ENCODE results near the gene PPP1R37.

The PPP1R37 gene, protein sequence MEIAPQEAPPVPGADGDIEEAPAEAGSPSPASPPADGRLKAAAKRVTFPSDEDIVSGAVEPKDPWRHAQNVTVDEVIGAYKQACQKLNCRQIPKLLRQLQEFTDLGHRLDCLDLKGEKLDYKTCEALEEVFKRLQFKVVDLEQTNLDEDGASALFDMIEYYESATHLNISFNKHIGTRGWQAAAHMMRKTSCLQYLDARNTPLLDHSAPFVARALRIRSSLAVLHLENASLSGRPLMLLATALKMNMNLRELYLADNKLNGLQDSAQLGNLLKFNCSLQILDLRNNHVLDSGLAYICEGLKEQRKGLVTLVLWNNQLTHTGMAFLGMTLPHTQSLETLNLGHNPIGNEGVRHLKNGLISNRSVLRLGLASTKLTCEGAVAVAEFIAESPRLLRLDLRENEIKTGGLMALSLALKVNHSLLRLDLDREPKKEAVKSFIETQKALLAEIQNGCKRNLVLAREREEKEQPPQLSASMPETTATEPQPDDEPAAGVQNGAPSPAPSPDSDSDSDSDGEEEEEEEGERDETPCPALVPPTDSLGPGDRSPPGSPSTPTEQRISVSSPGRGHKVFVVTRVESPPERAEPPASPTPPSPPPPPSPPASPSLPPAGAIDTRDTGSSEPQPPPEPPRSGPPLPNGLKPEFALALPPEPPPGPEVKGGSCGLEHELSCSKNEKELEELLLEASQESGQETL

DNA sequence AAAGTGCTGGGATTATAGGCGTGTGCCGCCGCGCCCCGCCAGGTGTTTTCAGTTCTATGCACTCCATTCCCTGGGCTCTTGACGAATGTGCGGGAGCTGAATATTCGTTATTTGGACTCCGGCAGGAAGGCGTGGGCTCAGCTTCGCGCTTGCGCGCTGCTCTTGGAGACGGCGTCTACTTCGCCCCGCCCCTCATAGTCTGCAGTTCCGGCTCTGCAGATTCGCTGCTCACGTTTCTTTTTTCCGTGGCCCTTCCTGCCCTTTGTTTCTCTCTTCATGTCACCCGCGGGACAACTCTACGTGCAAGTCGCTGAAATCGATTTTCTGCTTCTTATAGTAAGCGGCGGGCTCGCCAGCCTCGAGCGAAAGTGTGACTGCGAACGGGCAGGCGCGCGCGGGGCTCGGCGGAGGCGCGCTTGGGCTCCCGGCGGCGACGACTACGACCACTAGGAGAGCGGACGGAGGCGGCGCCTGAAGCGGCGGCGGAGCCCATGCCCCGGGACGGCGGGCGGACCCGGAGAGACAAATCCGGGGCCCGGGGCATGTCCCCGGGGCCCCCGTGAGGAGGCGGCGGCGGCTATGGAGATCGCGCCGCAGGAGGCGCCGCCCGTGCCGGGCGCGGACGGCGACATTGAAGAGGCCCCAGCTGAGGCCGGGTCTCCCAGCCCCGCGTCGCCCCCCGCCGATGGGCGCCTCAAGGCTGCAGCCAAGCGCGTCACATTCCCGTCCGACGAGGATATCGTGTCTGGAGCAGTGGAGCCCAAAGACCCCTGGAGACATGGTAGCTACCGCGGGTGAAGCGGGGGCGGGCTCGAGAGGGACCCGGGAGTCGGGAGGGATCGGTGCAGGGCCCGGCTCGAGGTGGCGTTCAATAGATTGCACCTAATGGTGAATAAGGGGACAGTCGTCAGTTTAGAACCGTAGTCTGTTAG is at the start of gene PPP1R37:
Gene PPP1R37 (plus strand): TSS at position 433 of the 932 bp plus-strand sequence. CDS start 147 bp downstream, at position 580.
- H3K4me3 ChIP-seq (ENCODE audit: low read depth, low read length), result peak within 1 kb of the TSS; percentile 80
- peaks cover 22% of the 10 kb centered on the region for H3K36me3 ChIP-seq (ENCODE audit: control insufficient read depth, insufficient read depth, low read length)
- no peaks in the 10 kb centered on the region for H3K9me3 ChIP-seq (ENCODE audit: control insufficient read depth, insufficient read depth, low read length)
- peak within 1 kb of the TSS; percentile 98 for H3K27ac ChIP-seq (ENCODE audit: low read depth, low read length)
- no peaks in the 10 kb centered on the region for H3K27me3 ChIP-seq (ENCODE audit: control insufficient read depth, insufficient read depth, low read length)
- H3K4me1 ChIP-seq (ENCODE audit: control insufficient read depth, insufficient read depth, low read length), result peaks cover 10% of the 10 kb centered on the region
- H3K9ac ChIP-seq (ENCODE audit: low read depth, low read length), result peak within 1 kb of the TSS; percentile 92

DNA sequence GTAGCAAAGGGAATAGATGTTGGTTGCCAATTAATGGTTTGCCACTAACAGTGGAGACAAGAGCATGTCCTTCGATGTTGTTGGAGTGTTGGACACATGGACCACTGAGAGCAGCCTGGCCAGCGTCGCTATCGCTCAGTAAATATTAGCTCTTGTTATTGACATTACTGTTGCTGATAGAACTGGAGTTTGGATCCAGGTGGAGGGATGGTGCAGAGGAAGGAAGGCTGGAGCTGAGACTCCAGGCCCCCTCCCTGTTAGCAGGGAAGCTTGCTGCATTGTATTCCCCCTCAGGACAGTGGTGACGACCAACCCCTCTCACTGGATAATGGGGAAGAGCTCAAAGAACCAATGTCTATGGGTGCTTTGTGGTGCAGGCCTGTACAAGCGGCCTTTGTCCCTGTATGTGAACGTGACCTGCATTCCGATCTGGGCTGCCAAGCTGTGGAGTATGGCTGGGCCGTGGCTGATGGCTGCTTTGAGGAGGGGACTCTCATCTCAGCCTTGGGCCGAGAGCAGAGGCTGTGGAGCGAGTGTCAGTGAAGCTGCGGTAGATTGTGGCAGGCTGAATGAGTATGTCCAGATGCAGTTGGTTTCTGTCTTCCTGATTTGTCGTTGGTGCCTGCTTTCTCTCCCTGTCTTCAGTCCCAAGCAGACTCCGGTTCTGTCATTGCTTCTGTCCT is 47.2 kb upstream of the PPP1R37 start:
- H3K9me3 ChIP-seq (ENCODE audit: control insufficient read depth, insufficient read depth, low read length), result no peaks in the 10 kb centered on the region
- no peak overlapping the region for H3K4me3 ChIP-seq (ENCODE audit: low read depth, low read length)
- H3K36me3 ChIP-seq (ENCODE audit: control insufficient read depth, insufficient read depth, low read length), result peaks cover 50% of the 10 kb centered on the region
- no peaks in the 10 kb centered on the region for H3K4me1 ChIP-seq (ENCODE audit: control insufficient read depth, insufficient read depth, low read length)
- H3K9ac ChIP-seq (ENCODE audit: low read depth, low read length), result no peak overlapping the region
- no peaks in the 10 kb centered on the region for H3K27me3 ChIP-seq (ENCODE audit: control insufficient read depth, insufficient read depth, low read length)
- no peak overlapping the region for H3K27ac ChIP-seq (ENCODE audit: low read depth, low read length)

DNA sequence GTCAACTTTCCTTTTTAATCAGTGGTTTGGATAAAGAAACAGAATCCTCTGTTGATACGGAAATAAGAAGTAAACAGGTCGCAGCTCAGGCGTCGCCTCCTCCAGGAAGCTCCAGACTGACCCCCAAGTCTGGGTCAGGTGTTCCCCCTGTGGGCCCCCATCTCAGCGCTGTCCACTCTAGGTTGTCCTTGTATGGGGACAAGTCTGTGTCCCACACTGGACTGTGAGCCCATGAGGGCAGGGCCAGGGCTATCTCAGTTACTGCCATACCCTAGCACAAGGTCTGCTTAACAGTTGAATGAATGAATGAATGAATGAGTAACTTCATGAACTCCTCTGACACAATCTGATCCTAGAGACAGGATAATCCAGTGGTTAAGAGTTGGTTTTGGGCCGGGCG is 46.6 kb upstream of the PPP1R37 start:
- no peak overlapping the region for H3K9ac ChIP-seq (ENCODE audit: low read depth, low read length)
- H3K4me1 ChIP-seq (ENCODE audit: control insufficient read depth, insufficient read depth, low read length), result no peaks in the 10 kb centered on the region
- H3K9me3 ChIP-seq (ENCODE audit: control insufficient read depth, insufficient read depth, low read length), result no peaks in the 10 kb centered on the region
- H3K27me3 ChIP-seq (ENCODE audit: control insufficient read depth, insufficient read depth, low read length), result no peaks in the 10 kb centered on the region
- peaks cover 46% of the 10 kb centered on the region for H3K36me3 ChIP-seq (ENCODE audit: control insufficient read depth, insufficient read depth, low read length)
- H3K27ac ChIP-seq (ENCODE audit: low read depth, low read length), result no peak overlapping the region
- no peak overlapping the region for H3K4me3 ChIP-seq (ENCODE audit: low read depth, low read length)

DNA sequence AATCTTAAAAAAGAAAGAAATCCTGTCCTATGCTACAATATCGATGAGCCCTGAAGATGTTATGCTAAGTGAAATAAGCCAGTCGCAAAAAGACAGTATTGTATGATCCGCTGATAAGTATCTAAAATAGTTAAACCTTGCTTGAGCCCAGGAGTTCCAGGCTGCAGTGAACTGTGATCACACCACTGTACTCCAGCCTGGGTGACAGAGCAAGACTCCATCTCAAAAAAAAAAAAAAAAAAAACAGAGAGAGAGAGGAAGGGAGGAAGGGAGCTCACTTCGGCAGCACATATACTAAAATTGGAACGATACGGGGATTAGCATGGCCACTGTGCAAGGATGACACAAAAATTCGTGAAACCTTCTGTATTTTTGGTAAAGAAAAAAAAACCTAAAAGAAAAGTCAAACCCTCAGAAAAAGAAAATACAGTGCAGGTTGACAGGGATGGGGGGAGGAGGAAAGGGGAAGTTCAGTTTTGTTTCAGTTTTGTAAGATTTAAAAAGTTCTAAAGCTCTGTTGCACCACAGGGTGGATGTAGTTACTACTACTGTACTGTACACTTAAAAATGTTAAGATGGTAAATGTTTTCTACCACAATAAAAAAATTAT is 45.7 kb upstream of the PPP1R37 start:
- Histone ChIP-seq H3K4me3 (ENCODE audit: low read depth, low read length) (no peak overlapping the region), H3K9ac (ENCODE audit: low read depth, low read length) (no peak overlapping the region), H3K27me3 (ENCODE audit: control insufficient read depth, insufficient read depth, low read length) (no peaks in the 10 kb centered on the region), H3K36me3 (ENCODE audit: control insufficient read depth, insufficient read depth, low read length) (peaks cover 43% of the 10 kb centered on the region), H3K9me3 (ENCODE audit: control insufficient read depth, insufficient read depth, low read length) (no peaks in the 10 kb centered on the region), H3K27ac (ENCODE audit: low read depth, low read length) (no peak overlapping the region), H3K4me1 (ENCODE audit: control insufficient read depth, insufficient read depth, low read length) (no peaks in the 10 kb centered on the region)

DNA sequence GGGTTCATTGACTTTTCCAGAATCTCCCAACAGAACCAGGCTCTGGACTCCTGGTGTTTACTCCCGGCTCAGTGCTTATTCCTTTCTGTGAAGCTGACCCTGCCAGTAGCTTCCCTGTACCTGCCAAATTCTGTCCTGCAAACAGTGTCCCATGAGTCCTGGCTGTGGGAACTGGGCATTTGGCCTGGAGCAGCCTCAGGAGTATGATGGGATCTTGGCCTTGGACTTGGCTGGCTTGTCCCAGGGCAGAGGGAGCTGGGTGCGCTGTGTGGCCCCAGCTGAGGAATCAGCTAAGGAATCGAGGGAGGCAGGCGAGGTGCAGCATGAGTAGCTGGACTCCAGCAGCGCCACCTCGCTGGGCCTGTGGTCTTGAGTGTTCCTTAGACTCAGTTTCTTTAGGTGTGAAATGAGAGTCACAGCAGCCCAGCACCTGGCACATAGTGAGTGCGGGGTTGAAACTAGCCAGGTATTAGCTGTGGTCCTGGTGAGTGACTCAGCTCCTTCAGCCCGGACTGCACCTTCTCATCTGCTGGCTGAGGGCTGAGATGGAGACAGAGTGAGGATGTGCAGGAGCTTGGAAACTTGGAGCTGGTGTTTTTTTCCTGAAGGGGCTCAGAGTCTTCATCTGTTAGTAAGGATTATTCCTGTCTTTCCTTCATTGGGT is 43.8 kb upstream of the PPP1R37 start:
- Histone ChIP-seq H3K9ac (ENCODE audit: low read depth, low read length) (no peak overlapping the region; the same call in 1 of the 2 replicates), H3K4me1 (ENCODE audit: control insufficient read depth, insufficient read depth, low read length) (no peaks in the 10 kb centered on the region), H3K9me3 (ENCODE audit: control insufficient read depth, insufficient read depth, low read length) (no peaks in the 10 kb centered on the region), H3K27ac (ENCODE audit: low read depth, low read length) (no peak overlapping the region), H3K27me3 (ENCODE audit: control insufficient read depth, insufficient read depth, low read length) (no peaks in the 10 kb centered on the region), H3K4me3 (ENCODE audit: low read depth, low read length) (no peak overlapping the region), H3K36me3 (ENCODE audit: control insufficient read depth, insufficient read depth, low read length) (peaks cover 43% of the 10 kb centered on the region)

DNA sequence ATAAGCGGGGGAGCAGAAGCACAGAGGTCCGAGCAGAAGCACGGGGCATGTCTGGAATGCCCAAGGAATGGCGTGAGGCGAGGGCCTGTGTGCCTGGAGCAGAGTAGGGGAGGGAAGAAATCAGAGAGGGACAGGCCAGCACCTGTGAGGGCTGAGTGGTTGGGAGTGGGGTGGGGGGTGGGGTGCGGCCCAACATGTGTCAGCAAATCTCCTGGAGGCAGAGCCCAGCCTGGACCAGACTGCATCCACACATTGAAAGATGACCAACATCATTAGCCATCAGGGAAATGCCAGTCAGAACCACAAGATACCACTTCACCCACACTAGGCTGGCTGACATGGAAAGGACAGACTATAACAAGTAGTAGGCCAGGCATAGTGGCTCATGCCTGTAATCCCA is 42.9 kb upstream of the PPP1R37 start:
- Histone ChIP-seq H3K4me3 (ENCODE audit: low read depth, low read length) (no peak overlapping the region), H3K36me3 (ENCODE audit: control insufficient read depth, insufficient read depth, low read length) (peaks cover 42% of the 10 kb centered on the region), H3K9me3 (ENCODE audit: control insufficient read depth, insufficient read depth, low read length) (no peaks in the 10 kb centered on the region), H3K27ac (ENCODE audit: low read depth, low read length) (no peak overlapping the region), H3K9ac (ENCODE audit: low read depth, low read length) (no peak overlapping the region), H3K27me3 (ENCODE audit: control insufficient read depth, insufficient read depth, low read length) (no peaks in the 10 kb centered on the region), H3K4me1 (ENCODE audit: control insufficient read depth, insufficient read depth, low read length) (no peaks in the 10 kb centered on the region)

DNA sequence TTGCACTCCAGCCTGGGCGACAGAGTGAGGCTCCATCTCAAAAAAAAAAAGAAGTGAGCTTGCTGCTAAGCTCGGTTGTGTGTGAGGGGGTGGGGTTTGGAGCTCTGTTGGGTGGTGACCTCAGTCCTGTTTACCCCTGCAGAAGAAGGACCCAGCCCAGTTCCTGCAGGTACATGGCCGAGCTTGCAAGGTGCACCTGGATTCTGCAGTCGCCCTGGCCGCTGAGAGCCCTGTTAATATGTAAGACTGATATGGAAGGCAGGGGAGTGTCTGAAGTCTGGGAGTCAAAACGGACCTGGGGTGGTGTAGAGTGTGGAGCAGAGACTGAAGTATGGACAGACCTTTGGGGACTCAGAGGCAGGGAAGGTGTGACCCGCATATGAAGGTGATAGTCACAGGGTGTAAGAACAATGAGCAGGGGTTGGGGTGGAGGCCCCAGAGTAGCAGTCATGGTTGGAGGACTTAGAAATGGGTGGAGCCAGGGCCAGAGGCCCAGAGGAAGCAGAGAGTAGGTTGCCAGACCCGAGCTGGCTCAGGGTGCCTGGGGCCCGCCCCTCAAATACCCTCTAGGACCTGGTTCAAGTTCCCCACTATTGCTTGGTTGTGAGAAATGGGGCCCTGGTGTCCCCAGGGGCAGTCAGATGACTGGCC is 40.9 kb upstream of the PPP1R37 start:
- no peaks in the 10 kb centered on the region for H3K4me1 ChIP-seq (ENCODE audit: control insufficient read depth, insufficient read depth, low read length)
- no peak overlapping the region for H3K4me3 ChIP-seq (ENCODE audit: low read depth, low read length)
- no peak overlapping the region for H3K9ac ChIP-seq (ENCODE audit: low read depth, low read length)
- no peaks in the 10 kb centered on the region for H3K9me3 ChIP-seq (ENCODE audit: control insufficient read depth, insufficient read depth, low read length)
- no peaks in the 10 kb centered on the region for H3K27me3 ChIP-seq (ENCODE audit: control insufficient read depth, insufficient read depth, low read length)
- no peak overlapping the region for H3K27ac ChIP-seq (ENCODE audit: low read depth, low read length)
- H3K36me3 ChIP-seq (ENCODE audit: control insufficient read depth, insufficient read depth, low read length), result peaks cover 47% of the 10 kb centered on the region

DNA sequence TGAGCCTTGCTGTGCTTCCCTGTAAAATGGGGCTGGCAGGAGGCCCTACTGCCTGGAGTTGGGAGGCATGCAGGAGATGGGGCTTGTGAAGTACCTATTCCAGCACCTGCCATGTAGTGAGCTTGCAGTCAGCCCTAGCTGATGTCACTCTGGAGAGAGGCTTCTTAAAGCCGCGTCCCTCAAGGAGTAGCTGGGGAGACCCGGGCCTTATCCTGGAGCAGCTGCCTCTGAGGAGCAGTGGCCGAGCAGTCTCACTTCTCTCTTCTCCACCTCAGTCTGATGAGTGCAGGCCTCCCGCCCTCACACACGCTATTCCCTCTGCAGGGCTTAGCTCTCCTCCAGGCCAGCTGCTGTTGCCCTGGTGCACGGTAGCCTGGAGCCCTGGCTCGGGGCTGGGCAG is 36.1 kb upstream of the PPP1R37 start:
- peaks cover 89% of the 10 kb centered on the region for H3K36me3 ChIP-seq (ENCODE audit: control insufficient read depth, insufficient read depth, low read length)

DNA sequence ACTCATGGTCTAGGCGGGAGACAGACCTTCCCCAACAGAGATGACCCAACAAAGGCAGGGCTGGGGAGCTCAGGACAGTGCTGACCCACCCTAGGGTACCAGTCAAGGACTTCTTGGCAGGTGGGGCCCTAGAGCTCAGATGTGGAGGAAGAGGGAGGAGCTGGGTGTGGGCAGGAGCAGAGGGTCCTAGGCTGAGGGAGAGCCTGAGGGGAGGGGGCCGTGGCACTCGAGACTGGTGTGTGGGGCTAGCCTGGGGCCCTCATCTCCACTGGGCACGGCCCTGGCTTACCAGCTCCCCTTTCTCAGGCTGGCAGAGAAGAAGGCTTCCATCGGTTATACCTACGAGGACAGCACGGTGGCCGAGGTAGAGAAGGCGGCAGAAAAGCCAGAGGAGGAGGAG is 35.5 kb upstream of the PPP1R37 start:
- H3K9ac ChIP-seq (ENCODE audit: low read depth, low read length), result no peak overlapping the region
- no peaks in the 10 kb centered on the region for H3K9me3 ChIP-seq (ENCODE audit: control insufficient read depth, insufficient read depth, low read length)
- H3K27ac ChIP-seq (ENCODE audit: low read depth, low read length), result no peak overlapping the region
- no peak overlapping the region for H3K4me3 ChIP-seq (ENCODE audit: low read depth, low read length)
- H3K27me3 ChIP-seq (ENCODE audit: control insufficient read depth, insufficient read depth, low read length), result no peaks in the 10 kb centered on the region
- H3K36me3 ChIP-seq (ENCODE audit: control insufficient read depth, insufficient read depth, low read length), result peaks cover 88% of the 10 kb centered on the region
- H3K4me1 ChIP-seq (ENCODE audit: control insufficient read depth, insufficient read depth, low read length), result peaks cover 2% of the 10 kb centered on the region; the same call in 1 of the 2 replicates

More for the DNA sequence above, 36.1 kb upstream of the PPP1R37 start:
- no peaks in the 10 kb centered on the region for H3K27me3 ChIP-seq (ENCODE audit: control insufficient read depth, insufficient read depth, low read length)
- no peak overlapping the region for H3K4me3 ChIP-seq (ENCODE audit: low read depth, low read length)
- H3K27ac ChIP-seq (ENCODE audit: low read depth, low read length), result no peak overlapping the region
- H3K9me3 ChIP-seq (ENCODE audit: control insufficient read depth, insufficient read depth, low read length), result no peaks in the 10 kb centered on the region
- peaks cover 2% of the 10 kb centered on the region; the same call in 1 of the 2 replicates for H3K4me1 ChIP-seq (ENCODE audit: control insufficient read depth, insufficient read depth, low read length)
- no peak overlapping the region for H3K9ac ChIP-seq (ENCODE audit: low read depth, low read length)

Data from HUES48 (cell line).